Bronchial epithelial cell (primary cell): ENCODE measurements around the gene FRY. TPM values are rescaled to one million over a fixed set of nuclear protein-coding genes. Genes with fewer than 3 reads are reported as not detected.
A peak's percentile ranks its signal among the peaks of the same experiment; 100 is the strongest.
"Not testable (repeated sequence)": the region's sequence is repeated elsewhere in the genome, so short reads cannot be mapped to it uniquely, and the experiment has no call there.

Experiments used
- DNase-seq: peaks from one replicate; pipeline ENCODE4 v3.0.0-alpha.2; 2010; ENCODE audit warnings: low read depth
- FAIRE-seq: peaks from 2 replicates; lab custom pipeline; 2011; peaks lifted over from hg19 to GRCh38; lab: Jason Lieb, UNC
- H3K27me3 ChIP-seq: 2 replicates; pipeline ENCODE4 v1.5.1; 2011; ENCODE audit warnings: low read length; ENCODE audit not compliant: control insufficient read depth, insufficient read depth
- H3K36me3 ChIP-seq: 2 replicates; pipeline ENCODE4 v1.5.1; 2011; ENCODE audit warnings: low read length; ENCODE audit not compliant: control insufficient read depth, insufficient read depth
- H3K4me3 ChIP-seq: 2 replicates; pipeline ENCODE4 v1.5.1; 2011; ENCODE audit warnings: mild to moderate bottlenecking, low read depth, low read length, control low read depth
- CTCF ChIP-seq: IDR thresholded peaks from 2 replicates; pipeline ENCODE4 v1.5.1; 2011; ENCODE audit warnings: mild to moderate bottlenecking, moderate library complexity, low read length, control low read depth, inconsistent platforms; ENCODE audit not compliant: insufficient read depth, severe bottlenecking
- total RNA-seq: library from RNA; depleted of rRNA; stranded (reverse); fragments of >200 nt; gene quantifications from 2 replicates; pipeline ENCODE4 v1.2.1, GENCODE V29; 2014

Gene FRY
- total RNA-seq, 1 donor from 2014 or later, result 0.79 TPM

DNA sequence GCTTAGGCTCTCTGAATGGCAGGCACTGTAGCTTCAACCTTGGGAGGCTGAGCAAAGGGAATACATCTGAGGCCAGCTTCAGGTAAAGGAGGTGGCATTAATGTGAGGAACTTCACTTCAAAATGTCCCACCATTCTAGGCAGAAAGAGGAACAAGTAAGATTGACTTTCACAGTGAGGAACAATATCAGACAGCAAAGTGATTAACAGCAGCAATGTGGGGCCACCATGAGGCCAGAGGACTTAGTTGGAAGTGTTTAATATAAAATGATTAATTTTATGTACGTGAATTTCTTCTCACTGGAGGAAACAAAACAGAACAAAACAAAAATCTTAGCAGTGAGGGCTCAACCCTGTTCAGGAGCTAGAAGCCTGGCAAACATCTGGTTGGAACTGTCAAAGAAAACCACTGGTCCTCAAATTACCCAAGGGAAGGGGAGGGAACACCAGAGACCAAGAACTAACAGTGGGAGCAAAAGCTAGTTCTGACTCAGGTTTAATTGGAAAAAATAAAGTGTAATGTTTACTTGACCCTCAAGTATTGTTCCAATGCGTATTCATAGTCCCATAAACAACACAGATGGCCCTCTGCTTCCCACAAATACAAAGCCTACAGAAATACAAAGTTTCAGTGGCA is 43.9 kb upstream of the FRY start:
- FAIRE-seq (no peak), DNase-seq (no peak)
- Histone ChIP-seq H3K36me3 (no peaks in the 10 kb centered on the region), H3K4me3 (no peak overlapping the region), H3K27me3 (no peaks in the 10 kb centered on the region)
- TF ChIP-seq CTCF, result no peak

- not testable (repeated sequence) for H3K36me3 ChIP-seq, H3K27me3 ChIP-seq, FAIRE-seq, H3K4me3 ChIP-seq, DNase-seq
Observed at GRCh38 chr13:31994367-31994766, 37.2 kb upstream of the FRY start.

- TF ChIP-seq CTCF, result no peak
- no peak overlapping the region for H3K4me3 ChIP-seq
- no peak for FAIRE-seq
- H3K36me3 ChIP-seq, result no peaks in the 10 kb centered on the region
- H3K27me3 ChIP-seq, result no peaks in the 10 kb centered on the region
- no peak for DNase-seq
Observed at GRCh38 chr13:31996601-31997000, 35.0 kb upstream of the FRY start.

- DNase-seq, result no peak
- H3K27me3 ChIP-seq, result no peaks in the 10 kb centered on the region
- FAIRE-seq, result no peak
- no peaks in the 10 kb centered on the region for H3K36me3 ChIP-seq
- no peak overlapping the region for H3K4me3 ChIP-seq
- no peak for TF ChIP-seq CTCF
Observed at GRCh38 chr13:31997641-31998040, 33.9 kb upstream of the FRY start.

DNA sequence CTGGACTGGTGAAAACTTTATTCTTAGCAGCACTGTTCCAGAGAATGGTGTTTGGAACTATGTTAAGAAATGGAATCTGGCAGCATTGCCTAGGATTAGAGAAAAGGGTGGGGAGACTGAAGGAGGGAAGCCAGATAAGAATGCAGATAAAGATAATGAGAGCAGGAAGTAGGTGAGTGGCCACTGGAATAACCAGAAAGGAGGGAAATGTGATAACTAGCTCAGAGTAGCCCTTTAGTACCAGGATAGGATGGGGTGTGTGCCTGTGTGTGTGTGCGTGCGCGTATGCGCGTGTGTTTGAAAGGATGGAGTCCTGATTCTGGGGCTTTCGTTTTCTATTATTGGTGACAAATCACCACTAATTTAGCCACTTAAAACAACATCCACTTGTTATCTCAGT is 33.4 kb upstream of the FRY start:
- FAIRE-seq, result no peak
- Histone ChIP-seq H3K36me3 (no peaks in the 10 kb centered on the region), H3K4me3 (no peak overlapping the region), H3K27me3 (no peaks in the 10 kb centered on the region)
- TF ChIP-seq CTCF, result no peak
- DNase-seq, result no peak

DNA sequence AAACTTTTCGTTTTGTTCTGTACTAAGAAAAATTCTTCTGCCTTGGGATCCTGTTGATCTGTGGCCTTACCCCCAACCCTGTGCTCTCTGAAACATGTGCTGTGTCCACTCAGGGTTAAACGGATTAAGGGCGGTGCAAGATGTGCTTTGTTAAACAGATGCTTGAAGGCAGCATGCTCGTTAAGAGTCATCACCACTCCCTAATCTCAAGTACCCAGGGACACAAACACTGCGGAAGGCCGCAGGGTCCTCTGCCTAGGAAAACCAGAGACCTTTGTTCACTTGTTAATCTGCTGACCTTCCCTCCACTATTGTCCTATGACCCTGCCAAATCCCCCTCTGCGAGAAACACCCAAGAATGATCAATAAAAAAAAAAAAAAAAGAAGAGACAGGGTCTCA is 30.8 kb upstream of the FRY start:
- FAIRE-seq, result not testable (repeated sequence)

DNA sequence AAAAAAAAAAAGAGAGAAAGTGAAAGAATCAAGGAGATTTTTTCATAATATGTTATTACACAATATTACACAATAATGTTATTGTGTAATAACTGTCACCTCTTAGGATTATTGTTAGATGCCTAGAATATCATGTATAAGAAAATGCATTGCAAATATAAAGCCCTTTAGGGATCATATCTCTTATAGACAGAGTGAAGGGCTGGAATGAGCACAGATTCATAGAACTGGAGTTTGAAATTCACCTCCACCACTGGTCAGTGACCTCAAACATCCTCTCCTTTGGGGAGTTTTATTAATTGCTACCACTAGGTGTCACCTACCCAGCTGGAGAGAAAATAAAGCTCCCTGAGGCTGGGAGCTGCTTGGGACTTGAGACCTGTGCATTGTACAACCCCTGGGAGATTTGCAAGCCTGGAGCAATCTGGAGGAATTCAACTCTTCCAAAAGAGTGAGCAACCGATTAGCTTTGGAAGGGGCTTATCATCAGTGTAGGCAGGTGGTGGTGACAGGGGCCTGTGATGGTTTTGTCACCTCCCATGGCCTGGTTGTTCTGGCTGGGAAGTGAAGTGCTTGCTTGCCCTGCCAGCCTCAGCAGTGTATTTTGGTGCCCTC is 30.3 kb upstream of the FRY start:
- H3K27me3 ChIP-seq, result no peaks in the 10 kb centered on the region
- no peak for FAIRE-seq
- no peaks in the 10 kb centered on the region for H3K36me3 ChIP-seq
- peak; percentile 62 for TF ChIP-seq CTCF
- H3K4me3 ChIP-seq, result no peak overlapping the region
- peak; percentile 50 for DNase-seq

More for the DNA sequence above, 30.8 kb upstream of the FRY start:
- not testable (repeated sequence) for H3K4me3 ChIP-seq, H3K36me3 ChIP-seq, H3K27me3 ChIP-seq, DNase-seq
